ENCODE measurements around the gene QKI. TPM values are rescaled to one million over a fixed set of nuclear protein-coding genes. Genes with fewer than 3 reads are reported as not detected.

QKI gene
- total and polyA plus RNA-seq, 2 of the 8 experiments (the other 6 are each of a cell fraction or from before 2014, with no cell fraction given): 181 to 183 TPM

- CTCF ChIA-PET (ENCODE audit: partially characterized antibody): interaction anchor here (1.2 kb wide), 1 partner anchor 12 kb away, joined by 4 read pairs; no protein-coding TSS in a partner anchor
- no peak for TF ChIP-seq CBX5 (IDR thresholded peaks at IDR 0.05; ENCODE audit: low read depth, low read length)
- TF ChIP-seq BACH1 (IDR thresholded peaks at IDR 0.05; ENCODE audit: low read length): no peak
- TF ChIP-seq TBP (IDR thresholded peaks at IDR 0.05; ENCODE audit: low read depth, low read length): no peak
- no peak for TF ChIP-seq ASH2L (IDR thresholded peaks at IDR 0.05; ENCODE audit: low read length)
- no peak for TF ChIP-seq CTBP2 (IDR thresholded peaks at IDR 0.05; ENCODE audit: borderline replicate concordance, insufficient read depth, insufficient read length, low read length)
- TF ChIP-seq SIX5 (IDR thresholded peaks at IDR 0.05; ENCODE audit: low read depth, low read length): no peak
- TF ChIP-seq SP2 (IDR thresholded peaks at IDR 0.05; ENCODE audit: low read length): no peak
- TF ChIP-seq RFX5 (IDR thresholded peaks at IDR 0.05; ENCODE audit: borderline replicate concordance, low read depth, low read length): no peak
- TF ChIP-seq JUN (IDR thresholded peaks at IDR 0.05; ENCODE audit: low read depth, low read length): no peak
- no peak for TF ChIP-seq GTF2F1 (IDR thresholded peaks at IDR 0.05; ENCODE audit: borderline replicate concordance, low read depth, low read length)
- no peak for TF ChIP-seq E2F6 (IDR thresholded peaks at IDR 0.05)
- TF ChIP-seq CHD2 (IDR thresholded peaks at IDR 0.05; ENCODE audit: low read length): no peak
These were observed 90.6 kb downstream of the QKI start for GRCh38 chr6:163504984-163505640.

More at GRCh38 chr6:163504984-163505640, 90.6 kb downstream of the QKI start:
- POLR2A ChIA-PET (ENCODE audit: partially characterized antibody): no interaction called here
- no peak overlapping the region for H3K56ac ChIP-seq (replicated peaks; ENCODE audit: insufficient read length, low read depth, low read length)
- H3K4me2 ChIP-seq (ENCODE audit: insufficient read depth in 1 of 2, low read depth in 2 of 2, low read length in 2 of 2): no peak overlapping the region
- peaks cover 2% of the 10 kb centered on the region; the same call in 1 of the 2 replicates for H3K79me1 ChIP-seq (ENCODE audit: low read depth, low read length)
- FAIRE-seq (no peak), DNase-seq (ENCODE audit: low read depth in 1 of 2, low spot score in 2 of 2) (no peak)
- peaks cover 18 to 90% of the 10 kb centered on the region in 2 experiments; a peak in 3 of 4 replicates for H3K79me2 ChIP-seq (ENCODE audit: control insufficient read depth in 1 of 2, insufficient read depth in 2 of 2, low read length in 2 of 2)
- no peak overlapping the region for H2AK5ac ChIP-seq (ENCODE audit: low read depth, low read length)
- peaks cover 24 to 29% of the 10 kb centered on the region in 2 experiments for H3K9me3 ChIP-seq (ENCODE audit: insufficient read depth in 2 of 2, low read depth in 1 of 2, low read length in 1 of 2)
- H3K14ac ChIP-seq (ENCODE audit: insufficient read length): no peak overlapping the region
- no peak overlapping the region for H2BK20ac ChIP-seq (ENCODE audit: low read length)
- no peaks in the 10 kb centered on the region for H3K27me3 ChIP-seq (replicated peaks in 1 of 4; ENCODE audit: control insufficient read depth in 3 of 4, extremely low read depth in 1 of 4, insufficient read depth in 3 of 4, low read length in 3 of 4)
- no peak overlapping the region for H4K8ac ChIP-seq (ENCODE audit: extremely low read depth, insufficient read depth, low read length)
- H2AFZ ChIP-seq (ENCODE audit: low read length): no peak overlapping the region
- no peak overlapping the region for H2BK120ac ChIP-seq (replicated peaks; ENCODE audit: low read depth, low read length)
- H3K4me1 ChIP-seq (replicated peaks in 1 of 4; ENCODE audit: control insufficient read depth in 3 of 4, insufficient read depth in 4 of 4, low read length in 3 of 4): no peaks in the 10 kb centered on the region
- H2BK15ac ChIP-seq (ENCODE audit: low read length): no peak overlapping the region
- no peak overlapping the region for H4K91ac ChIP-seq (replicated peaks; ENCODE audit: insufficient read length, low read length)
- no peaks in the 10 kb centered on the region for H4K20me1 ChIP-seq (replicated peaks in 1 of 2; ENCODE audit: control insufficient read depth in 1 of 2, insufficient read depth in 2 of 2, low read length in 2 of 2)
- no peak overlapping the region for H4K5ac ChIP-seq (ENCODE audit: insufficient read length, low read depth, low read length)
- H3K4me3 ChIP-seq (ENCODE audit: extremely low read depth in 1 of 4, insufficient read depth in 2 of 4, low read depth in 3 of 4, low read length in 4 of 4): no peak overlapping the region
- 86% methylated on average over 8 of the region's 8 CpGs; no CpG with 5 or more reads in 1 of the 2 experiments for WGBS, 2 experiments (ENCODE audit: extremely low coverage in 1 of 2, insufficient coverage in 1 of 2, insufficient read length in 1 of 2, insufficient replicate concordance in 2 of 2, low coverage in 1 of 2, low lambda C conversion rate in 2 of 2, missing lambda C conversion rate in 1 of 2)
- H2BK5ac ChIP-seq (ENCODE audit: low read depth, low read length): no peak overlapping the region
- H3K23me2 ChIP-seq (ENCODE audit: low read depth, low read length): no peaks in the 10 kb centered on the region
- no peak overlapping the region for H3K4ac ChIP-seq (replicated peaks; ENCODE audit: insufficient read length, low read depth, low read length)
- H2BK12ac ChIP-seq (ENCODE audit: low read depth, low read length): no peak overlapping the region
- H3K36me3 ChIP-seq (ENCODE audit: control insufficient read depth in 2 of 4, insufficient read depth in 4 of 4, low read length in 3 of 4): peaks cover 0 to 21% (median 3%) of the 10 kb centered on the region in 4 experiments; a peak in 3 of 8 replicates
- H3K9ac ChIP-seq (replicated peaks in 1 of 4; ENCODE audit: extremely low read depth in 1 of 4, low read depth in 3 of 4, low read length in 3 of 4): no peak overlapping the region
- H3K18ac ChIP-seq (ENCODE audit: extremely low read depth, low read length): no peak overlapping the region
- no peak overlapping the region for H3K23ac ChIP-seq (ENCODE audit: insufficient read length)
- no peak overlapping the region for H3K27ac ChIP-seq (ENCODE audit: low read depth, low read length)
